GM18868 (cell line): ENCODE measurements around the gene ABHD18.
A peak's percentile ranks its signal among the peaks of the same experiment; 100 is the strongest.
"Not testable (repeated sequence)": the region's sequence is repeated elsewhere in the genome, so short reads cannot be mapped to it uniquely, and the experiment has no call there.

Source experiments
- ATAC-seq: cut with Tn5 transposase; IDR thresholded peaks from one replicate; pipeline ENCODE4 v1.9.1; 2021; ENCODE audit warnings: mild to moderate bottlenecking, moderate library complexity; ENCODE audit not compliant: unreplicated experiment

ABHD18 gene

GRCh38 chr4:128061566-128062536 is 96.6 kb downstream of the ABHD18 start:
- ATAC-seq, result peak; percentile 39

DNA sequence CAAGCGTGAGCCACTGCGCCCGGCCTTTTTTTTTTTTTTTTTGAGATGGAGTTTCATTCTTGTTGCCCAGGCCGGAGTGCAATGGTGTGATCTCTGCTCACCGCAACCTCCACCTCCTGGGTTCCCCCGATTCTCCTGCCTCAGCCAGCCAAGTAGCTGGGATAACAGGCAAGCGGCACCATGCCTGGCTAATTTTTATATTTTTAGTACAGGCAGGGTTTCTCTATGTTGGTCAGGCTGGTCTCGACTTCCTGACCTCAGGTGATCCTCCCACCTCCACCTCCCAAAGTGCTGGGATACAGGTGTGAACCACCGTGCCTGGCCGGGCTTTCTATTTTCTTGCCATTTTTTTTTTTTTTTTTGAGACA is 101.2 kb downstream of the ABHD18 start:
- ATAC-seq, result not testable (repeated sequence)

GRCh38 chr4:128068918-128069317 is 103.7 kb downstream of the ABHD18 start:
- peak; percentile 64 for ATAC-seq

DNA sequence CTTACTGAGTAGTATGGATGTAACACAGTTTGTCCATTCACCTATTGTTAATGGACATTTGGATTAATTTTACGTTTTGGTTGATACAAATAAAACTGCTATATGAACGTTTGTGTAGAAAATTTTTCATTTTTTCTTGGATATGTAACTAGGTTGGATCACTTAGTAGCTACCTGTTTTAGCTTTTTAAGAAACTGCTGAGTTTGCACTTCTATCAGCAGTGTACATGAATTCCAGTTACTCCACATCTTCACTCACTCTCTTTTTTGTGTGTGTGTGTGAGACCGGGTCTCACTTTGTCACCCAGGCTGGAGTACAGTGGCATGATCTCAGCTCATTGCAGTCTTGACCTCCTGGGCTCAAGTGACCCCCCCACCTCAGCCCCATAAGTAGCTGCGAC is 111.3 kb downstream of the ABHD18 start:
- no peak for ATAC-seq
